HUES48 (cell line): ENCODE results near the gene ANKIB1.

Experiments
- H3K27ac ChIP-seq: one replicate; pipeline ENCODE4 v1.7.0; 2013; ENCODE audit warnings: low read depth, low read length, inconsistent platforms
- H3K27me3 ChIP-seq: 2 replicates; pipeline ENCODE4 v1.6.1; 2013; ENCODE audit warnings: mild to moderate bottlenecking, low read length; ENCODE audit not compliant: control insufficient read depth, insufficient read depth
- H3K36me3 ChIP-seq: 2 replicates; pipeline ENCODE4 v1.6.1; 2013; ENCODE audit warnings: low read length; ENCODE audit not compliant: control insufficient read depth, insufficient read depth
- H3K4me1 ChIP-seq: 2 replicates; pipeline ENCODE4 v1.6.1; 2013; ENCODE audit warnings: mild to moderate bottlenecking, low read length; ENCODE audit not compliant: control insufficient read depth, insufficient read depth
- H3K4me3 ChIP-seq: 2 replicates; pipeline ENCODE4 v1.5.1; 2013; ENCODE audit warnings: mild to moderate bottlenecking, low read depth, low read length
- H3K9ac ChIP-seq: 2 replicates; pipeline ENCODE4 v1.6.1; 2013; ENCODE audit warnings: mild to moderate bottlenecking, low read depth, low read length, moderate library complexity
- H3K9me3 ChIP-seq: 2 replicates; pipeline ENCODE4 v1.6.1; 2013; ENCODE audit warnings: low read length; ENCODE audit not compliant: control insufficient read depth, insufficient read depth

ANKIB1 gene

DNA sequence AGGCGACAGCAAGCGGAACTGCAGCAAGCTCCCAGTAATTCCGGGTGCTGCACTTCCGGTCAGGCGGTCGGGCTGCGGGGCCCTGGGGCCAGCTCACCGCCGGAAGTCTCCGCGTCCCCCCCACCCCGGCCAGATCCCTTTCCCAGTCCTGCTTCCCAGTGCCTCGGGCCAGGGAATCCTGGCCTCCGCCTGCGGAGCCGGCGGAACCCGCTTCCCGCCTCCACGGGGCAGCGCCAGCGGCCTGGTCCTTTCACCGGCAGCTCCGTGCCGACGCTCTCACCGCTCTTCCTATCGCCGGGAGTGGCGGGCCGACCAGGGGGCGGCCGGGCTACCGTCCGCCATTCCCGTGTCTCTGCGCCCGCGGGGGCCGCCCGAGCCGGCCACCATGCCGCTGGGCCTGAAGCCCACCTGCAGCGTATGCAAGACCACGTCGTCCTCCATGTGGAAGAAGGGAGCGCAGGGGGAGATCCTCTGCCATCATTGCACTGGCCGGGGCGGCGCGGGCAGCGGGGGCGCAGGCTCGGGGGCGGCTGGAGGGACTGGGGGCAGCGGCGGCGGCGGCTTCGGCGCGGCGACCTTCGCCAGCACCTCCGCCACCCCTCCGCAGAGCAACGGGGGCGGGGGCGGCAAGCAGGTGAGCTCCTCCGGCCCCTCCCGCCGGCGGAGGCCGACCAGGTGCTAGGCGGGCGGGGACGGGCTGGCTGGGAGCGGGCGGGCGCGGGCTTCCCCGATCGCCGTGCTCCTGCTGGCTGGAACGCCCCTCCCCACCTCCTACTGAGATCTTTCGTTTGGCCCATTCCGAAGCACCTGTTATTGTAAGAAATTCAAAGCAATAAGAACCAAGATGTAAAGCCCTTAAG lies 201.8 kb downstream of the ANKIB1 start, which contains the start of gene GATAD1:
TSS of gene GATAD1 (plus strand) at position 138 of the 860 bp plus-strand sequence. CDS start at position 386, 248 bp downstream.
- peak within 1 kb of the TSS; percentile 95 for H3K27ac ChIP-seq
- H3K36me3 ChIP-seq: peaks cover 40% of the 10 kb centered on the region
- H3K4me1 ChIP-seq: peaks cover 11% of the 10 kb centered on the region; the same call in 1 of the 2 replicates
- no peaks in the 10 kb centered on the region for H3K9me3 ChIP-seq
- H3K9ac ChIP-seq: peak within 1 kb of the TSS; percentile 97
- H3K27me3 ChIP-seq: no peaks in the 10 kb centered on the region
- H3K4me3 ChIP-seq: peak within 1 kb of the TSS; percentile 95

DNA sequence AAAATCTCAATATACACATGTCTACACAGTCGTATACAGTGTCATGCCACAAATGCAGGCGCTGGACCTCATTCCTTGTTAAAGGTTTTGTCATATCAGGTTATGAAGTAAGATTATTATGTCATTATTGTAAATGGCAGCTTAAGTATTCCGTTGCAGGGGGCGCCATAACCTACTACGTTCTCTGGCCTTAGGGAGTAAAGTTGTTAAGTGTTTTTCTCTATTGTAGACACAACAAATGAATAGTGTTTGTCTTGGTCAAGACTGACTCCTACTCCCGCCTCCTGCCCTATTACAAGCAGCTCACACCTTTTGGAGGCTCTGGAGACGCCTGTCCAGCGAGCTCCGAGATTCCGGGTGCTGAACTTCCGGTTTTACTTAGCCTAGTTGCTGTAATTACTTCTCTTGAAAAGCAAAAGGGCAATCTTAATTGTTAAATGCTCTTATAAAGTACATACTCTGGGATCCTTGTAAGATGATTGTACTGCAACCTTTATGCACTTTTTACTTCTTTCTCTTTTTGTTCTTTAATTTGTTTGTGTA lies 202.5 kb downstream of the ANKIB1 start:
- Histone ChIP-seq H3K36me3 (peaks cover 47% of the 10 kb centered on the region), H3K9me3 (no peaks in the 10 kb centered on the region), H3K27me3 (no peaks in the 10 kb centered on the region), H3K9ac (peak overlapping the region; percentile 97), H3K4me1 (peaks cover 11% of the 10 kb centered on the region; the same call in 1 of the 2 replicates), H3K4me3 (peak overlapping the region; percentile 95), H3K27ac (peak overlapping the region; percentile 95)
